SK-N-DZ (cell line): ENCODE results near the gene KCTD17. TPM values are rescaled to one million over a fixed set of nuclear protein-coding genes. Genes with fewer than 3 reads are reported as not detected.
A peak's percentile ranks its signal among the peaks of the same experiment; 100 is the strongest.

Experiments
- DNase-seq: peaks from one replicate; pipeline ENCODE4 v3.0.0-alpha.2; 2015; ENCODE audit warnings: low spot score
- polyA plus RNA-seq, 2 experiments: library from polyadenylated mRNA; depleted of rRNA; stranded (reverse); fragments of >200 nt; gene quantifications; 2 replicates each; pipeline ENCODE4 v1.2.3, GENCODE V29; 2014

KCTD17 gene, protein sequence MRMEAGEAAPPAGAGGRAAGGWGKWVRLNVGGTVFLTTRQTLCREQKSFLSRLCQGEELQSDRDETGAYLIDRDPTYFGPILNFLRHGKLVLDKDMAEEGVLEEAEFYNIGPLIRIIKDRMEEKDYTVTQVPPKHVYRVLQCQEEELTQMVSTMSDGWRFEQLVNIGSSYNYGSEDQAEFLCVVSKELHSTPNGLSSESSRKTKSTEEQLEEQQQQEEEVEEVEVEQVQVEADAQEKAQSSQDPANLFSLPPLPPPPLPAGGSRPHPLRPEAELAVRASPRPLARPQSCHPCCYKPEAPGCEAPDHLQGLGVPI
- polyA plus RNA-seq (2014; cell fraction: cytosol; rRNA removed), result 33.0 and 37.2 TPM in 2 replicates
- polyA plus RNA-seq (2014; cell fraction: nucleus; rRNA removed), result 59.0 and 63.0 TPM in 2 replicates

DNA sequence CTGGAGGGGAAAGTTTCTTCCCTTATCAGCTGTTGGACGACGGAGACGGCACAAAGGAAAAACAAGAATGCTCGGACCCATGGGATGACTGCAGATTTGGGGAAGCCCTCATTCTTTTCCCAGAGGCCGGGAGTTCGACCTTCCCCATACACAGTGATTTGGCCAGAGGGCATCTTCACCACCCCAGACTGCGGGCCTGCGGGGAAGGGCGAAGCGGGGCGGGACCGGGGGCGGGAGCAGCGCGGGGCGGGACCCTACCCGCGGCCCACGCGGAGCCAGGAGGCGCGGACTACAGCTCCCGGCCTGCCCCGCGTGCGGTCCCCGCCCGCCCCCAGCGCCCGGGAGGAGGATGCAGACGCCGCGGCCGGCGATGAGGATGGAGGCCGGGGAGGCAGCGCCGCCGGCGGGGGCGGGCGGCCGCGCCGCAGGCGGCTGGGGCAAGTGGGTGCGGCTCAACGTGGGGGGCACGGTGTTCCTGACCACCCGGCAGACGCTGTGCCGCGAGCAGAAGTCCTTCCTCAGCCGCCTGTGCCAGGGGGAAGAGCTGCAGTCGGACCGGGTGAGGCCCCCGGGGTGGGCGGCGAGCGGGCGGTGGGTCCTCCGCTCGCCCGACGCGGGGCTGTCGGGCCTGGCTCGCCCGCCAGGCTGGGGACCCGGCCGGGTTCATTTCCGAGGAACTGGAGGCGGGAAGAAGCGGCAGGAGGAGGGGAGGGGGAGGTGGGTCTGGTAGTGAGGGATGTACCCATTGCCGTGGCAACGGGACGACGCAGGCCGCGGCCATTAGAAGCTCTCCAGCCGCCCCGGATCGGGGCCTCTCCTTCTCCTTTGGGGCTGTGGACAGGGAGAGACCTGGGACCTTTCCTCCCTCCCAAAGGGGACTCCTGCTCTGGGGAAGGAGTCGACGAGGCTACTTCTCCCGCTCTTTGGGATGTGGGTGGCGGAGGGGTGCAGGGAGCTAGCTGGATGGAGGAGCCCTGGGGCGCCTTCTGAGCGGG, at the start of gene KCTD17:
Gene KCTD17 (plus strand): TSS at position 352 of the 995 bp plus-strand sequence. CDS start 19 bp downstream, at position 371.
- peak; percentile 61 for DNase-seq

DNA sequence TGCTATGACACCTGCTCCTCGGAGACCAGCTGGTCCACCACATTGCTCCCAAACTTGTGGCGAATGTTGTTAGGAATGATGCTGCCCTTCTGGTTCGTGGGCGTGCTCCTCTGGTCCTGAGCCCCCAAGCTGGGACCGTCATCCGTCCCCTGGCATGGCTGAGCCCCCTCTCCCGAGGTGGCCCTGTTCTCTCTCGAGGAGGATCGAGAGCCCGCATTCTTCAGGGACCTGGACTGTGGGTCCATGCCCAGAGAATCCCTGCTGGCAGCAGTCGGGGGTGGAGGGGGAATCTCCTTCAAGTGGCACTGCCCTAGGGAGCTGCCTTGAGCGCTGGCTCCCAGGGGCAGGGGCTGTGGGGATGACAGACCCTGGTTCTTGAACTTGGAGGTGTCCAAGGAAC, 49.7 kb upstream of the KCTD17 start:
- no peak for DNase-seq

DNA sequence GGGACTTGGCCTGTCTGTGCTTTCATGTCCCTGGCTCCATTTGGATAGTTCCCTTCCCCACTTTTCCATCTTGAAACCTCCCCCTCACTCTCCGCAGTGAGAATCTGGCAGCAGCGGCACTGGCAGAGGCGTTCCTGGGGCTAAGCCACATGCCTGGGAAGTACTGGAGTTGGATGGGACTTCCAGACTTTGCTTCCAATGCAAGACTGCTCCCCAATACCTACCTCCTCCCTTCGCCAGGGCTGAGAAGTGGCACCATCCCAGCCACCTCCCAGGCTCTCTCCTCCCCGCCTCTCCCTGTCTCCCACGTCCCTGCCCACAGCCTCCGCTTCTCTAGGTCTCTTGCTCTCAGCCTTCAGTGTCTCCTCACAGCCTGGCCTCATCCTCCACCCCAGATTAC, 48.9 kb upstream of the KCTD17 start:
- DNase-seq, result no peak

DNA sequence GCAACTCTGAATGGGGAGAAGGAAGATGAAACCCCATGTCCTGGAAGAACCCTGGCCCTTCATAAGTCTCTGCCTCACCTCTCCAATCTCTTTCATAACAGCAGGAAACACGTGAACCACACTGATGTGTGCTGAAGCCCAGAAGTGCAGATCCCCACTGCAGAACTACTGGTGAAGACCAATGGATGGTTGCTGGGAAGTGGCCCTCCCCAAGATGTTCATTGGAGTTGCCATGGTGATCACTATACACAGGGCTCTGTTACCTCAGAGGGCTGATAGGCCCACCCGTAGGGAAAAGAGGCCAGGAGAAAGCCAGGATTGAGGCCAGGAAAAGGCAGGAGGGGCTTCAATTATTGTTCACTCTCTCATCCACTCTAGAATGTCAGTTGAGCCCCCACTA, 43.9 kb upstream of the KCTD17 start:
- DNase-seq, result no peak

DNA sequence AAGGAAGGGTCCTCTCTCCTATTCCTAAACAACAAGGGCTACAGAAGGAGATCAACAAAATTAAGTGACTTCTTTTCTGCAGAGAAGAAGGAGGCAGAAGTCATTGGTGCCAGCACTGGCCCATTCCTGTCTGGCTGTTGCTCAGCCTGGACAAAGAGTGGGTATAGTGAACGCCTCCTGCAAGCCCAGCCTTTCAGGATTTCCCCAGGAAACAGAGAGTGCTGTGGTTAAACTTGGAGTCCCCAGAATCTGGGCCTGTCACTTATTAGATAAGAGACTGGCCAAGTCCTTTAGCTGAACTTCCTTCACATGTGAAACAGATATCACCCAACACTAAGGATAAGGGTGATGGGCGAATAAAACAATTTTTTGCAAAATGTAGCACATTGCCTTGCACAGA, 43.2 kb upstream of the KCTD17 start:
- no peak for DNase-seq

DNA sequence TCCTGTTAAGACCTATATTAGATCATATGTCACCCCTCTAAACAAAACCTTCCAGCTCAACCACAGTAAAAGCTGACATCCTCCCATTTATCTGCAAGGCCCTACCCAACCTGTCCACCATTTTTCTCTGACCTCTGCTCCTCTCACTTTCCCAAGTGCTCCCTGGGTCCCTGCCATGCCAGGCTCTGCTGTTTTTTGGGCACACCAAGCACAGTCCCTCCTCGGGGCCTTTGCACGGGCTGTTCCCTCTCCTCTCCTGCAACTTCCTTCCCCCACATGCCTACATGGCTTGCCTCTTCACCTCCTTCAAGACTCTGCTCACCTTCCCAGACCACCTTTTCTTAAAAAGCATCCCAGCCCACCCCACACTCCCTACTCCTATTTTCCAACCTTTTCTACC, 42.1 kb upstream of the KCTD17 start:
- DNase-seq, result no peak

DNA sequence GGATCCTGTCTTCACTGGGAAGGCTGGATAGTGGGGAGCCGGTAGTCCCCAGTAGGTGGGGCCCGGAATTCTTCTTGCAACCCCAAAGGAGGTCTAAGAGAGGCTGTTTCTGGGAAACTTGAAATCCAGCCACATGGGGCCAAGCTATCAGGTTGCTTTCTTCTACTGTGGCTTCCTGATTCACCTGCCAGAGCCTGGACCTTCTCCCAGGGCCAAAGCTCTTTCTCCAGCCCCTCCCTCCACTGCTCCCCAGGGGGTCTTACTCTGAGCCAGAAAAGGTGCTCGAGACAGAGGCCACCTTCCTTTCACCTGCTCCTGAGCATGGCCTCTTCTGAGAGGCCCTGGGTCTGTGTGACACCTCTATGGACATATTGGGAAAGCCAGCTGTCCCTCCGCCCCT, 41.4 kb upstream of the KCTD17 start:
- no peak for DNase-seq

DNA sequence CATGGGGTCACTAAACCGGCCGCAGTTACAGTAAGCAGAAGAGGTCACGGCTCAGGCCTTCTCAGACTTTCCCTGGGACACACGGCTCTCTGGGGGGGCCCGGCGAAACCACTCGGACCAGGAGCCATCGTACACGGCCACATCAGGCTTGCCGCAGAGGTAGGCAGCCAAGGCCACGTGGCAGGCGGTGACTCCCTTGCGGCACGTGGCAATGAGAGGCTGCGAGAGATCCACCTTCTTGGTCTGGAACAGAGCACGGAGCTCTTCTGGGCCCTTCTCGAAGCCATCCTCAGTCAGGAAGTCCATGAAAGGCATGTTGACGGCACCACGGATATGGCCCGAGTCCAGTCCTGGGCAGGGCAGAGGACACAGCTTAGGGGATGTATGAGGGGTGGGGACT, 40.6 kb upstream of the KCTD17 start:
- DNase-seq, result no peak

DNA sequence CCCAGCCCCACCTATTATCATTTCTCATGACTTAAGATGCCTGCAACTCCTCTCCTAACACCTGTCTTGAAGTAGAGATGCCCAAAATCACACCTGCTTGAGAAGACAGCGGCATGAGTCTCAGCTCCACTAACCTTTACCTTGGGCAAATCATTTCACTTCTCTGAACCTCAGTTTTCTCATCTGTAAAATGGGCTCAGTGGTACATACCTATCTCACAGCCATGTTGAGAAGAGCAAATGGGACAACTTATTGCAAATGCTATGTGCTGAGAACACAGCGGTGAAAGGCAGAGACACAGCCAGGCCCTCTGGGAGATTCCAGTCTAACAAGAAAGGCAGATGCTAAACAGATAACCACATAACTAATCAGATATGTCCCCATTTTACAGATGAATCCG, 40.1 kb upstream of the KCTD17 start:
- no peak for DNase-seq

DNA sequence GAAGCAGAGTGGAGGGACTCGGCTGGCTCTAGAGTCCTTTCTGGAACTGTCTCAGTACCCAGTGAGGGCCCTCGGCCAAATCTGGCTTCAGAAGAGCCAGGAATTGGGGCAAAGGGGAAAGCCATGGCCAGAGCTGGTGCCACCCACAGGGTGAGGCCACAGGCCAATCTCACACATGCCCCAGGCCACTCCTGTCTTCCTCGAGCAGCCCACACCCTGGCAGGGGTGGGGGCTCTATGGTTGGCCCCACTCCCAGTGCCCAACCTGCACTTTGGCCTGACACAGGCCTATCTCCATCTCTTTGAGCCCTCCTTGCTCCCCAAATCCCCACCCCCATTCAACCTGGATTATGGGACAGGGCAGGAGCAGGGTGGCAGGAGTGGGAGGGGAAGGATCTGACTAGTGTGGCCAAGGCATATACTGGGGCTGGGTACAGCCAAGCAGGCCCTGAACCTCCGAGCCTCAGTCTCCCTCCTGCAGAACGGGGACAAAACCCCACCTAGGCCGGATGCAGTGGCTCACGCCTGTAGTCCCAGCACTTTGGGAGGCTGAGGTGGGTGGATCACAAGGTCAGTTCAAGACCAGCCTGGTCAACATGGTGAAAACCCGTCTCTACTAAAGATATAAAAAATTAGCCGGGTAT, 39.2 kb upstream of the KCTD17 start:
- DNase-seq, result no peak

DNA sequence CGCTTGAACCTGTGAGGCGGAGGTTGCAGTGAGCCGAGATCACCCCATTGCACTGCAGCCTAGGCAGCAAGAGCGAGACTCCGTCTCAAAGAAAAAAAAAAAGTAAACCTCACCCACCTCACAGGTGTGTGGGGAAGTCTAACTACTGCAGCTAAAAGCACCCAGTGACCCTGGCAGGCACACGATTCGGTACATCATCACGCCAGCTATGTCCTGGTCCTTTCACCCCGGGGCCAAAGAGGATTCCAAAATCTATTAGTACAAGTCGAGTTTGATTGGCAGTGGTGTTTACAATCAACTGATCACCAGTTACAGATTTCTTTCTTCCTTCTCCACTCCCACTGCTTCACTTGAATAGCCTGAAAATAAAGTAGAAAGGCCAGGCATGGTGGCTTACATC, 38.6 kb upstream of the KCTD17 start:
- DNase-seq, result no peak

DNA sequence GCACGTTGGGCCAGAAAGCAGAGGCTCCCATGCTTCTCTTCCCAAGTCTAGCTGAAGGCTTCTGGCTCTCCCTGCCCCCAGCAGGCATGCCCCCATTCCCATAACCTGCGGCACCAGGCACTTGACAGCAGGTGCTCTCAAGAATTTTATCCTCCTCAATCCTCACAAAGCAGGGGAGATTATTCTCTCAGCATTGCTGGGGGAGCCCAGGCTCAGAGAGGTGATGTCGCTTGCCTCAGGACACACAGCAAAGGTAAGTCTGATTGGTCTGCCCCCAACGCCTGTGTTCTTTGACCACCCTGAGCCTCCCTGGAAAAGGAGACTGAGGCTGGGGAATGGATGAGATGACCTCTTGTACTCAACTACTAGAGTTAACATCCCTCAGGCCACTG, 37.1 kb upstream of the KCTD17 start:
- DNase-seq, result no peak

DNA sequence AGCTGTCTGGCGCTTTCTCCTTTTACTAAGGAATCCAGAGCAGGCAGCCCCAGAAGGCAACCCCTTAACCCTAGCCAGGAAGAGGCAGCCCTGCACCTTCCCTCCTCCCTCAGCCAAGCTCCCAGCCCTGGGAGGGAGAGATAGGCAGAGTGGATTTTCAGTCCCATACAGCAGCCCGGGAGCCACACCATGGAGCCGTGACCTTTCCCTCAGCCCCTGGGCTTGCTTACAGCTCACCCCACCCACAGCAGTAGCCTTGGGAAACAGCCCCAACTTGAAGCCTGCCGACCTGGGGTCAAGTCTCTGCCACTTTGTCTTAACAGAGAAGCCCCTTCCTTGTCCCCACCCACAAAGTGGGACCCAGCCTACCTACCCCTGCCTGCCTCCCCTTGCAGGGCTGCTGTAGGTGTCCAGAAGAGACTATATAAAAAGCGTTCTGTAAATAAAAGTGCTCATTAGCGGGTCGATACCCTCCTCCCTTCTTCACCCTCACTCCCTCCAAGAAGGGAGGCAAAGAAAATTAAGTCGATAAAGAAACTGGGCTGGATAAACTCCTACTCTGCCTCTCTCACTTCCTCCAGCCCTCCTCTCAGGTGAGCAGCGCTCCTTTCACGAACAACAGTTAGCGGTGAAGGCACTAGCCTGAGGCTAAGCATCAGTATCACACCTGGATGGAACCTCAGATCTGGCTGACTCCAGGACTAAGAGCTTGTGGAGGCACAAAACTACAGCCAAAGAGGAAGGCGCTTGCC, 36.5 kb upstream of the KCTD17 start:
- DNase-seq, result no peak

DNA sequence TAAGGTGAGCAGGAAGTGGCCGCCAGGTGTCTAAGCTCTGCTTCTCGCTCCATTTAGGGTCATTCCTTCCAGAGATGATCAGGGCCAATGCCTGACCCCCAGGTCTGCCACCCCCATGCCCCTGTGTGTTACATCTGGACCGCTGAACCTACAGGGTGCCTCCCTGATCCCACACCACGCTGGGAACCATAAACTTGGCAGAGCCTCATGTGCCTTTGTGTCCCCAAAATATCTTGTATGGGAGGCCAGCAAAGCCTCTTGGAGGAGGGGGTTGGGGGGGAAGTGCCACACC, 36.0 kb upstream of the KCTD17 start:
- DNase-seq, result no peak

DNA sequence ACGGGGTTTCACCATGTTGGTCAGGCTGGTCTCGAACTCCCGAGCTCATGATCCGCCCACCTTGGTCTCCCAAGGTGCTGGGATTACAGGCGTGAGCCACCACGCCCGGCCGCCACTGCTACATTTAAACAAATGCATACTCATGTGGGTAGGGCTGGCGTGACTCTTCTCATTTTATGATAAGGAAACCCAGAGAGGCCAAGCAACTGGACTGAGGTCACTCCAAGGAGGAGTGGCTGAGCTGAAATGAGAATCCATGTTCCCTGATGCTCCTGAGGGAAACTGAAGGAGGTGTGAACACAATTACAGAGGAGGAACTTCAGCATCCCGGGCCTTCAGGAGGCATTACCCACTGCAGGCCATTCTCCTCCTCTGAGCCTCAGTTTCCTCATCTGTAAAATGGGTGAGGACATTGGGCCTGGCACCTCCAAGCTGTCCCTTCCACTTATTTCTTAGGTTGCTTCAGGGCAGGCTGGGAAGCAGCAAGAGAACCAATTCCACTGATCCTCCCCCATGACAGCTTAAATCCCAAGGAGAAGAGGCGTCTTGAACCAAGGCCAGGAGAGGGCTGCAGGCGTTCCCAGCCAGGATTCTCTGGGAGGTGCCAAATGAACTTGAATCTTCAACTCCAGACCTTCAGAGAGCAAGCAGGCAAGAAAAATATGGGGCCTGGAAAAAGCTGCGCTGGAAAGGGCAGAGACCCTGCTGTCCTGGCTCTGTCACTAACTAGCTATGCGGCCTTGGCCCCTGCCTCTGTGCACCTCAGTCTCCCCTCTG, 35.2 kb upstream of the KCTD17 start:
- no peak for DNase-seq

DNA sequence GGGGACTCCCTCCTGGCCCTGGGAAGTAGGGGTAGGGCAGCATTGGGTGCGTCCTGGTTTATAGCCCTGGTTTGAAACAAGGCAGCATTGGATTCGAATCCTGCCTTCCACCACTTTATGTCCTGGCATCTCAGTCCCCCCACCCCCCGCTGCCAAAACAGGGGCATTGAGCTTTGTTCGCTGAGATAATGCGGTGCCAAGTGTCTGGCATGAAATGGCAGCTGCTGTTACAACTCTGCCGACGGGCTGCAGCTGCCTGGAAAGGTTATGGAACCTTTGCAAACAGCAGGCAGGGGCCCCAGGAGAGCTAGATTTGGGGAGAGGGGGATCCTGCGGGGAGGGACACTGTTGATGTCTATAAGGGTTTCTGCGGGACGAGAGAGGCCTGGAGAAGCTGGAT, 34.2 kb upstream of the KCTD17 start:
- no peak for DNase-seq

DNA sequence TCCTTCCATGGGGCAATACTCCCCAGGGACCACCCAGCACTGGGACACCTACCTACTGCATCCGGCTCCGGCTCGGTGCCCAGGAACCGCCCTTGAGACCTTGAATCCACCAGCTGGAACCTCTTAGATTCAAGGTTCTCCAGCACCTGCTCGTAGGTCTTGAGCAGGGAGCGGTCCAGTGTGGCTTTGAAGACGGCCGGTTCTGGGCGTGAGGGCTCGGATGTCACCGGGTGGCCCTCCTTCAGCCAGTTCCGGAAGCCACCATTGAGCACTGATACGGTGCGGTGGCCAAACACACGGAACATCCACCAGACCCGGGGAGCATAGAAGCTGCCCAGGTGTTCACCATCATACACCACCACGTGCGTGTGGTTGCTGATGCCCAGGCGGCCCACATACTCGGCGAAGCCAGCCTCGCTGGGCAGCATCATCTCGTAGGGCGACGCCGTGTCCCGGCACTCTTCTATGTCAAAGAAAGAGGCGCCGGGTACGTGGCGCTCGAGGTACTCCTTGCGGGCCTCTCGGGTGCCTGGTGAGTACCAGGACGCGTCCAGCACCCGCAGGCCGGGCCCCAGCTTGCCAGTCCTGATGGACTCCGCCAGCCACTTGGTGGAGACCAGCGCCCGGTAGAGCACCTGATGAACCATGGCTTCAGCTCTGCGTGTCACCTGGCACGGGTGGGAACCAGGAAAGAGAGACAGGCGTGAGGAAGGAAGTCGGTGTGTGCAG, 33.3 kb upstream of the KCTD17 start:
- DNase-seq, result no peak

DNA sequence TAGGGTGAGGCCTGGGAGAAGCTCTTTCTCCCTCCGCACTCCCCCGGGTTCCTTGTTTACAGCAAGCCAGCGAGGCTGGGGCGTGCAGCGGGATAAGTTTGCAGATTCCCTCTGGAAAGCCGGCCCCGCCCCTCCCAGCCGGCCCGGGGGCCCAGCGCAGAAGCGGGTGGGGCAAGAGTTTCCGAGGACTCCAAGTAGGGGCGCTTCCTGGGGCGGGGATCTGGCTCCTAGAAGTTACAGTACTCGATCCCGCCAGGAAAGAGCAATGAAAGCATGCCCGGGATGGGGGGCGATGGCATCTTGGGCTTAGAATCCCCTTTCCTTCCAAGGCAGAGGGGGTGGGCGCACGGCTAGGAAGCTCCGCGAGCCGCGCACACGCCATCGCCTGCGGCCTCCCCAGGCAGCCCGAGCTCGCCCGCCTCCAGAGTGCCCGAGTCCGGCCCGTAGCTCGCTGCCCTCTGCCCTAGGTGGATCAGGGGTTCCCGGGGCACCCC, 32.7 kb upstream of the KCTD17 start:
- DNase-seq, result peak; percentile 36

DNA sequence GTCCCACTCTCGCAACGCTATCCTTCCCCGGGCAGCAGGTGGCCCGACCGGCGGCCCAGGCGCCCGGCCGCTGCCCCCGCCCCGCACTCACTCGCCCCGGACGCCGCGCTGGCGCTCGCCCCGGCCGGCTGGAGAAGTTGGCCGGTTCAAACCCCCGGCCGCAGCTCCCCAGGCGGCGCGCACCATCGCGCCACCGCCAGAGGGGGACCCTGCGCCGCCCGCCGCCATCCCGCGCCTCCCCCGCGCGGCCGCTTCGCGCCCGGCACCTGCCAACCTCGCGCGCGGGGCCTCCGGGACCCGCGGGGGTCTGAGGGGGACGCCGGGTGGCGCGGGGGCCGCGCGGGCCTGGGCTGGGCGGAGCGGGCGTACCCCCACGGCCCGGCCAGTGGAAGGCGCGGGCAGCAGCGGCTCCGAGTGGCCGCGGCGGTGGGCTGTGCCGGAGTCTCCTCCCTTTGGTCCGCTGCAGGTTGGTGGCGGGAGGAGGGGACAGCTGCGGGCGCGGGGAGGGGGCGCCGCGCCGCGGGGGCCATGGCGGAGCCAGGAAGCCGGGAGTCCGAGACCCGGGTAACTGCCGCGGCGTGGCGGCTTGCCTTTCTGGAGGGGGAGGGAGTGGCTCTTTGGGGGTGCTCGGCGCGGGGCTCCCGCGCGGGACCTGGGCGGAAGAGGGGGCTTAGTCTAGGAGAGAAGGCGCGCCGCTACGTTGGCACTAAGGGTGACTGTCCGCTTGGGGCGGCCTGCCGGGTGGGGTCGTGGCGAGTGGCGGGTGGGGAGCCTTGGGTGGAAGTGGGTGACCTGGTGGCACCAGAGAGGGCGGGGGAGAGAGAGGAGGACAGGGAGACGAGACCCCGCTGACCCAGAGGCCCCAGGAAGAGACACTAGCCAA, 32.0 kb upstream of the KCTD17 start, which contains the start of the genes MPST and TST:
Gene MPST (plus strand): TSS at position 434 of the 883 bp plus-strand sequence. CDS start 95 bp downstream, at position 529.
Gene TST (minus strand): TSS at position 139 of the 883 bp plus-strand sequence. CDS start 715 bp downstream, outside the sequence.
- DNase-seq, result peak; percentile 78
